Neural crest cell (in vitro differentiated cells): ENCODE results near the gene SSPN. TPM values are rescaled to one million over a fixed set of nuclear protein-coding genes. Genes with fewer than 3 reads are reported as not detected.

Experiments used
- DNase-seq: peaks from one replicate; pipeline ENCODE4 v3.0.0; 2021; ENCODE audit warnings: low read depth, mixed read lengths, low spot score
- H3K27ac Mint-ChIP-seq: one replicate; pipeline ENCODE4 v1.8.0; 2021; ENCODE audit warnings: mild to moderate bottlenecking, mixed read lengths; ENCODE audit not compliant: unreplicated experiment
- H3K27me3 Mint-ChIP-seq: 2 replicates; pipeline ENCODE4 v1.8.0; 2021; ENCODE audit warnings: low read depth, mild to moderate bottlenecking, mixed read lengths
- H3K36me3 Mint-ChIP-seq: 2 replicates; pipeline ENCODE4 v1.8.0; 2021; ENCODE audit warnings: low read depth, mild to moderate bottlenecking, mixed read lengths
- H3K4me1 Mint-ChIP-seq: 2 replicates; pipeline ENCODE4 v1.8.0; 2021; ENCODE audit warnings: mixed read lengths
- H3K4me3 Mint-ChIP-seq: one replicate; pipeline ENCODE4 v1.8.0; 2021; ENCODE audit warnings: mild to moderate bottlenecking, mixed read lengths
- H3K9me3 Mint-ChIP-seq: 2 replicates; pipeline ENCODE4 v1.8.0; 2021; ENCODE audit warnings: mixed read lengths
- CTCF ChIP-seq: fragments of 200-600 bp; sonication (generic); conservative IDR thresholded peaks from 2 replicates; pipeline ENCODE4 v1.5.0; 2021; ENCODE audit warnings: antibody characterized with exemption, mild to moderate bottlenecking
- total RNA-seq: library from RNA; stranded (reverse); gene quantifications from 2 replicates; pipeline ENCODE4 v1.2.1, GENCODE V29; 2021

The SSPN gene
- total RNA-seq, 1 donor from 2014 or later = 4.7 TPM

- Mint-ChIP-seq H3K4me3 (no peak overlapping the region), H3K4me1 (no peaks in the 10 kb centered on the region), H3K36me3 (no peaks in the 10 kb centered on the region), H3K27me3 (no peaks in the 10 kb centered on the region), H3K9me3 (no peaks in the 10 kb centered on the region), H3K27ac (no peak overlapping the region)
- TF ChIP-seq CTCF = no peak
- DNase-seq = no peak
Measured at GRCh38 chr12:26153421-26154154, 41.8 kb upstream of the SSPN start.

GRCh38 chr12:26156201-26156871, 39.0 kb upstream of the SSPN start:
- no peak overlapping the region for H3K27ac Mint-ChIP-seq
- no peak for DNase-seq
- no peaks in the 10 kb centered on the region for H3K27me3 Mint-ChIP-seq
- H3K9me3 Mint-ChIP-seq = no peaks in the 10 kb centered on the region
- no peaks in the 10 kb centered on the region for H3K4me1 Mint-ChIP-seq
- no peak for TF ChIP-seq CTCF
- no peaks in the 10 kb centered on the region for H3K36me3 Mint-ChIP-seq
- no peak overlapping the region for H3K4me3 Mint-ChIP-seq

- Mint-ChIP-seq H3K9me3 (no peaks in the 10 kb centered on the region), H3K27ac (no peak overlapping the region), H3K36me3 (no peaks in the 10 kb centered on the region), H3K4me1 (no peaks in the 10 kb centered on the region), H3K4me3 (no peak overlapping the region), H3K27me3 (no peaks in the 10 kb centered on the region)
- no peak for TF ChIP-seq CTCF
- no peak for DNase-seq
Measured at GRCh38 chr12:26157001-26157400, 38.4 kb upstream of the SSPN start.

- no peak for TF ChIP-seq CTCF
- no peak overlapping the region for H3K27ac Mint-ChIP-seq
- DNase-seq = no peak
- H3K9me3 Mint-ChIP-seq = no peaks in the 10 kb centered on the region
- H3K4me3 Mint-ChIP-seq = no peak overlapping the region
- H3K27me3 Mint-ChIP-seq = no peaks in the 10 kb centered on the region
- H3K4me1 Mint-ChIP-seq = no peaks in the 10 kb centered on the region
- H3K36me3 Mint-ChIP-seq = no peaks in the 10 kb centered on the region
Measured at GRCh38 chr12:26158078-26158764, 37.2 kb upstream of the SSPN start.

- Mint-ChIP-seq H3K9me3 (no peaks in the 10 kb centered on the region), H3K36me3 (no peaks in the 10 kb centered on the region), H3K4me1 (no peaks in the 10 kb centered on the region), H3K27me3 (no peaks in the 10 kb centered on the region), H3K27ac (no peak overlapping the region), H3K4me3 (no peak overlapping the region)
- TF ChIP-seq CTCF = no peak
- DNase-seq = no peak
Measured at GRCh38 chr12:26162174-26162573, 33.2 kb upstream of the SSPN start.
